HEK293 (cell line): ENCODE data around the gene CYP27B1.

Source experiments
- CTCF ChIA-PET: fragments of 350-600 bp; formaldehyde crosslinking; extraction: SDS; loops from one replicate; lab custom pipeline; 2021; ENCODE audit warnings: antibody characterized with exemption; lab: Yijun Ruan, JAX
- POLR2A ChIA-PET: fragments of 300-600 bp; formaldehyde crosslinking; extraction: SDS; loops from one replicate; lab custom pipeline; 2020; ENCODE audit warnings: antibody characterized with exemption, inconsistent platforms; lab: Yijun Ruan, JAX
- H3K27ac ChIP-seq: fragments of 200-500 bp; sonication (Bioruptor generic); 2 replicates; pipeline ENCODE4 v1.5.1; 2014; ENCODE audit warnings: low read depth, low read length, control low read depth, inconsistent platforms; ENCODE audit errors: extremely low read depth
- H3K36me3 ChIP-seq, 2 experiments: fragments of 200-500 bp in 1 of 2; sonication (Bioruptor generic) in 1 of 2; 1 replicate in 1 of 2; 2 replicates in 1 of 2; pipeline ENCODE4 v1.5.1; 2014 to 2017; ENCODE audit warnings: inconsistent platforms in 2 of 2, low read length in 2 of 2; ENCODE audit not compliant: control insufficient read depth in 2 of 2, insufficient read depth in 1 of 2
- H3K4me1 ChIP-seq: fragments of 200-500 bp; sonication (Bioruptor generic); 2 replicates; pipeline ENCODE4 v1.5.1; 2014; ENCODE audit warnings: mild to moderate bottlenecking, low read length, inconsistent platforms; ENCODE audit not compliant: control insufficient read depth, insufficient read depth
- H3K4me3 ChIP-seq: 2 replicates; pipeline ENCODE4 v1.5.1; 2011; ENCODE audit warnings: low read depth, mild to moderate bottlenecking, control low read depth, low read length, moderate library complexity
- H3K9me3 ChIP-seq: fragments of 200-500 bp; sonication (Bioruptor generic); 2 replicates; pipeline ENCODE4 v1.5.1; 2014; ENCODE audit warnings: low read depth, low read length, inconsistent platforms; ENCODE audit not compliant: control insufficient read depth, insufficient read depth
- BCL11A ChIP-seq: fragments of 450-650 bp; formaldehyde crosslinking; IDR thresholded peaks from 2 replicates; pipeline ENCODE4 v1.5.1; 2016; ENCODE audit warnings: low read depth, missing biosample characterization, missing genetic modification characterization
- HOXA7 ChIP-seq: sonication (generic); formaldehyde crosslinking; IDR thresholded peaks from 2 replicates; pipeline ENCODE4 v1.8.1; 2022; ENCODE audit warnings: missing genetic modification reagents, borderline replicate concordance
- INSM2 ChIP-seq: fragments of 450-650 bp; formaldehyde crosslinking; IDR thresholded peaks from 2 replicates; pipeline ENCODE4 v1.5.1; 2016; ENCODE audit warnings: missing biosample characterization, missing genetic modification characterization
- KLF7 ChIP-seq: fragments of 450-650 bp; formaldehyde crosslinking; IDR thresholded peaks from 2 replicates; pipeline ENCODE4 v1.5.1; 2016; ENCODE audit warnings: missing biosample characterization, missing genetic modification characterization, borderline replicate concordance
- OSR2 ChIP-seq: fragments of 450-650 bp; formaldehyde crosslinking; IDR thresholded peaks from 2 replicates; pipeline ENCODE4 v1.5.1; 2016; ENCODE audit warnings: missing biosample characterization, missing genetic modification characterization
- PATZ1 ChIP-seq: fragments of 450-650 bp; formaldehyde crosslinking; IDR thresholded peaks from 2 replicates; pipeline ENCODE4 v1.5.1; 2016; ENCODE audit warnings: missing biosample characterization, missing genetic modification characterization
- PRDM2 ChIP-seq: fragments of 450-650 bp; formaldehyde crosslinking; IDR thresholded peaks from 2 replicates; pipeline ENCODE4 v1.5.1; 2016; ENCODE audit warnings: missing biosample characterization, missing genetic modification characterization, borderline replicate concordance
- ZBTB8A ChIP-seq: fragments of 450-650 bp; formaldehyde crosslinking; IDR thresholded peaks from 2 replicates; pipeline ENCODE4 v1.5.1; 2016; ENCODE audit warnings: missing biosample characterization, missing genetic modification characterization
- ZNF133 ChIP-seq: fragments of 450-650 bp; formaldehyde crosslinking; IDR thresholded peaks from 2 replicates; pipeline ENCODE4 v1.5.1; 2016; ENCODE audit warnings: missing biosample characterization, missing genetic modification characterization
- ZNF155 ChIP-seq: fragments of 450-650 bp; formaldehyde crosslinking; IDR thresholded peaks from 2 replicates; pipeline ENCODE4 v1.5.1; 2016; ENCODE audit warnings: missing biosample characterization, missing genetic modification characterization
- ZNF274 ChIP-seq, 2 experiments: fragments of 200-500 bp in 1 of 2; fragments of 450-650 bp in 1 of 2; sonication (Bioruptor generic) in 1 of 2; formaldehyde crosslinking in 1 of 2; IDR thresholded peaks; 2 replicates each; pipeline versions ENCODE4 v1.5.1 to v1.6.1; 2014 to 2016; ENCODE audit warnings: borderline replicate concordance in 1 of 2, inconsistent platforms in 1 of 2, low read length in 1 of 2, missing biosample characterization in 1 of 2, missing genetic modification characterization in 1 of 2
- ZNF394 ChIP-seq: fragments of 450-650 bp; formaldehyde crosslinking; IDR thresholded peaks from 2 replicates; pipeline ENCODE4 v1.5.1; 2016; ENCODE audit warnings: missing biosample characterization, missing genetic modification characterization, mild to moderate bottlenecking, moderate library complexity, borderline replicate concordance
- ZNF48 ChIP-seq: fragments of 450-650 bp; formaldehyde crosslinking; IDR thresholded peaks from 2 replicates; pipeline ENCODE4 v1.5.1; 2016; ENCODE audit warnings: missing biosample characterization, missing genetic modification characterization
- ZNF549 ChIP-seq: fragments of 450-650 bp; IDR thresholded peaks from 2 replicates; pipeline ENCODE4 v1.5.1; 2018; ENCODE audit warnings: missing biosample characterization, missing genetic modification characterization, mild to moderate bottlenecking, inconsistent platforms, moderate library complexity
- ZNF768 ChIP-seq: fragments of 450-650 bp; formaldehyde crosslinking; IDR thresholded peaks from 2 replicates; pipeline ENCODE4 v1.5.1; 2018; ENCODE audit warnings: missing biosample characterization, mild to moderate bottlenecking, missing genetic modification characterization
- ZXDB ChIP-seq: fragments of 450-650 bp; formaldehyde crosslinking; IDR thresholded peaks from 2 replicates; pipeline ENCODE4 v1.5.1; 2016; ENCODE audit warnings: missing biosample characterization, missing genetic modification characterization

The CYP27B1 gene

GRCh38 chr12:57782608-57783465, 16.0 kb upstream of the CYP27B1 start, which contains the start of gene TSFM (continued):
- no peak for TF ChIP-seq ZNF274 (IDR thresholded peaks at IDR 0.05; ENCODE audit: low read length)
- TF ChIP-seq ZNF274 (tag by site-specific recombination; IDR thresholded peaks at IDR 0.05; ENCODE audit: borderline replicate concordance) = no peak
- TF ChIP-seq OSR2 (tag by site-specific recombination) = no peak
- TF ChIP-seq KLF7 (tag by site-specific recombination) = no peak; the same call in 1 of the 2 replicates
- TF ChIP-seq ZXDB (tag by site-specific recombination) = peak; percentile 96

- TF ChIP-seq KLF7 (tag by site-specific recombination) (no peak), ZNF768 (tag by site-specific recombination) (0 out of 2 replicates have a peak, but pooled peaks have one; percentile 22)
- Histone ChIP-seq H3K4me3 (no peak overlapping the region; the same call in 1 of the 2 replicates), H3K9me3 (no peaks in the 10 kb centered on the region), H3K27ac (no peak overlapping the region), H3K36me3 (peaks cover 32 to 46% of the 10 kb centered on the region in 2 experiments), H3K4me1 (no peaks in the 10 kb centered on the region)
- POLR2A ChIA-PET = interaction anchor here (1.3 to 1.7 kb wide), 4 partner anchors 10 to 37 kb away, joined by 3 to 14 read pairs (median 6); partner anchors contain the start of genes CDK4, EEF1AKMT3, METTL1 and TSPAN31
- CTCF ChIA-PET = interaction anchor here (1.0 to 2.9 kb wide), 11 partner anchors 8 to 64 kb away, joined by 3 to 19 read pairs (median 7); partner anchors contain the start of gene CTDSP2
These were observed 15.3 kb upstream of the CYP27B1 start for GRCh38 chr12:57782243-57782607.

GRCh38 chr12:57781801-57782200, 14.9 kb upstream of the CYP27B1 start:
- POLR2A ChIA-PET = interaction anchor here (0.8 to 0.9 kb wide), 2 partner anchors 10 to 16 kb away, joined by 3 to 6 read pairs; partner anchors contain the start of genes EEF1AKMT3 and METTL1
- TF ChIP-seq ZNF133 (tag by site-specific recombination) (peak; percentile 94), ZNF155 (tag by site-specific recombination) (no peak)

GRCh38 chr12:57781244-57781643, 14.4 kb upstream of the CYP27B1 start:
- Histone ChIP-seq H3K4me3 (no peak overlapping the region), H3K9me3 (no peaks in the 10 kb centered on the region), H3K36me3 (peaks cover 22 to 38% of the 10 kb centered on the region in 2 experiments), H3K27ac (no peak overlapping the region), H3K4me1 (no peaks in the 10 kb centered on the region)
- ChIA-PET POLR2A (interaction anchor here (0.8 to 0.9 kb wide), 3 partner anchors 9 to 37 kb away, joined by 3 to 6 read pairs (median 3); partner anchors contain the start of genes EEF1AKMT3 and METTL1), CTCF (interaction anchor here (0.5 to 2.9 kb wide), 7 partner anchors 11 to 1138 kb away, joined by 3 to 19 read pairs (median 4); no protein-coding TSS in a partner anchor)
- TF ChIP-seq HOXA7 (CRISPR knock-in tag) (no peak), PATZ1 (tag by site-specific recombination) (no peak), BCL11A (tag by site-specific recombination) (no peak), PRDM2 (tag by site-specific recombination) (no peak), ZBTB8A (tag by site-specific recombination) (no peak), INSM2 (tag by site-specific recombination) (no peak), ZNF394 (tag by site-specific recombination) (no peak), ZNF48 (tag by site-specific recombination) (no peak), ZNF549 (tag by site-specific recombination) (no peak)

More at GRCh38 chr12:57781801-57782200, 14.9 kb upstream of the CYP27B1 start:
- peaks cover 27 to 43% of the 10 kb centered on the region in 2 experiments for H3K36me3 ChIP-seq
- CTCF ChIA-PET = interaction anchor here (0.5 to 2.9 kb wide), 6 partner anchors 11 to 1137 kb away, joined by 3 to 19 read pairs (median 4); no protein-coding TSS in a partner anchor
- no peak overlapping the region for H3K27ac ChIP-seq
- H3K4me3 ChIP-seq = no peak overlapping the region
- H3K4me1 ChIP-seq = no peaks in the 10 kb centered on the region
- no peaks in the 10 kb centered on the region for H3K9me3 ChIP-seq
